Thymus (tissue), 11 donors: ENCODE results near the gene OVCA2. TPM values are rescaled to one million over a fixed set of nuclear protein-coding genes. Genes with fewer than 3 reads are reported as not detected.
A peak's percentile ranks its signal among the peaks of the same experiment; 100 is the strongest.

Experiments
- DNase-seq, 9 donors: peaks; one replicate each; pipeline ENCODE4 v3.0.0-alpha.2; 2013; ENCODE audit warnings: low spot score in 9 of 9, low read depth in 6 of 9, missing footprints in 1 of 9
- H3K27ac ChIP-seq, 2 donors: one replicate each; pipeline ENCODE4 v1.5.1; 2013; ENCODE audit warnings: control low read depth in 1 of 2, low read depth in 1 of 2, low read length in 1 of 2, mild to moderate bottlenecking in 1 of 2, moderate library complexity in 1 of 2
- H3K27me3 ChIP-seq, 2 donors: one replicate each; pipeline ENCODE4 v1.5.1; 2013; ENCODE audit warnings: low read length in 1 of 2; ENCODE audit not compliant: control insufficient read depth in 2 of 2, insufficient read depth in 1 of 2
- H3K36me3 ChIP-seq, 2 donors: one replicate each; pipeline ENCODE4 v1.5.1; 2013; ENCODE audit warnings: low read length in 1 of 2, mild to moderate bottlenecking in 1 of 2, moderate library complexity in 1 of 2; ENCODE audit not compliant: control insufficient read depth in 2 of 2, insufficient read depth in 2 of 2
- H3K4me1 ChIP-seq, 2 donors: one replicate each; pipeline ENCODE4 v1.5.1; 2013; ENCODE audit warnings: low read length in 2 of 2; ENCODE audit not compliant: control insufficient read depth in 2 of 2, insufficient read depth in 2 of 2
- H3K4me3 ChIP-seq, 2 donors: one replicate each; pipeline ENCODE4 v1.5.1; 2013; ENCODE audit warnings: low read length in 2 of 2, control low read depth in 1 of 2, mild to moderate bottlenecking in 1 of 2
- H3K9me3 ChIP-seq, 2 donors: one replicate each; pipeline ENCODE4 v1.5.1; 2013; ENCODE audit warnings: low read length in 1 of 2, mild to moderate bottlenecking in 1 of 2; ENCODE audit not compliant: control insufficient read depth in 2 of 2, insufficient read depth in 1 of 2
- WGBS: extraction: QIAGEN DNeasy Blood & Tissue Kit; methylation state at CpG from one replicate; pipeline ENCODE4 v1.1.7; 2013; 5-methylcytosine and 5-hydroxymethylcytosine counted together
- polyA plus RNA-seq: library from polyadenylated mRNA; stranded (reverse); fragments of 200-250 nt; gene quantifications from one replicate; pipeline ENCODE4 v1.2.3, GENCODE V29; 2013
- total RNA-seq: library from RNA; stranded (reverse); fragments of 120-200 nt; gene quantifications from one replicate; pipeline ENCODE4 v1.2.4, GENCODE V29; 2013
- donor health status: healthy.

Gene OVCA2
- total and polyA plus RNA-seq, 2 donors: 39.8 to 81.8 TPM

DNA sequence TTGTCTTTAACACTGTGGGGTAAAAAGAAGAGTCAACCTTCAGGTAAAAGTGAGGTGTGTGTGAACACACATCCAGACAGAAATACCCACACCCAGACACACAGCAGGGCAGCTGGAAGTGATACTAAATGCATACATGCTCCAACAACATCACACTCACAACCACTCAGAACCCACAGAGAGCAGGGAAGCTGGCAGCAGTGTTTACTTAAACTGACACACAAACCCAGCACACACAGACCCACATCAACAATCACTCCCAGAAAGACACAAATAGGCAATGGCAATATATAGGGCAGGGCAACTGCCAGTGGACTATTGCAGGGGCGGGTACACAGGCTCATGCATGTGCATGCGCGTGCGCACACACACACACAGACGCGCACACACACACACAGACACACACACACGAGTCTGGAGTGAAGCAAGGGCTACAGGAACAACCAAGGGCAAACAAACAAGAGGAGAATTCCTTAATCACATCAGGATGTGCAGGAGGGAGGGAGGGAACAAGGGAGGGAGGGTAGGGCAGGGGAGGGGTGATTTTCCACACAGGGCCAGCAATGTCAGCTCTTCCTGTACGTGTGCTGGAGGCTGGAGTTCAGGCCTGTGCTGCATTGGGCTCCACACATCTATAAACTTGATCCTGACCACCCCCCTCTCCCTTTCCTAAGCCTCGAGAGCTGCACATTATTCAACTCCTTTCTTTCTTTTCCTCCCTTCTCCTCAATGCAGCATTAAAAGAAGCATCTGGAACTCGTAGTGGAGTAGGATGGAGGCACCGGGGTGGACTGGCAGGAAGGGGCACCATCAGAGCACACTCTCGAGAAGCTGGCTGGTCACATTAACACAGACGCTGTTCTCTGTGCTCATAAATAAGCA lies 43.2 kb downstream of the OVCA2 start:
- peaks cover 25 to 65% of the 10 kb centered on the region in 2 donors for H3K4me1 ChIP-seq
- DNase-seq: no peak

DNA sequence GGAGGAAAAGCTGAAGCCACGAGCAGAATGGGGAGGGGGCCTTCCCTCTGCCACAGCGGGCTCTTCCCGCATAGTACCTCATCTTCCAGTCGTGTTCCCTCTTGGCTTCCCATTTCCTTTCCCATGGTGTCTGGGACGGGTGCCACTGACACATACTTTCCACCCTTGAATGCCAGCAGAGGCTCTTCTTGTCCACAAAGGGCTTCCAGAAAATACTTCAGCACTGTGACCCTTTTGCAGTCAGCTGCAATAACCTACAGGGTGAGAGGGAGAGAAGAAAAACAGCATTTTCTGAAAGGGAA lies 43.8 kb downstream of the OVCA2 start:
- no peak for DNase-seq
- peaks cover 36 to 49% of the 10 kb centered on the region in 2 donors for H3K36me3 ChIP-seq
- no peak overlapping the region for H3K4me3 ChIP-seq
- 87% methylated on average over 5 of the region's 5 CpGs for WGBS
- no peaks in the 10 kb centered on the region for H3K9me3 ChIP-seq
- no peaks in the 10 kb centered on the region for H3K27me3 ChIP-seq
- H3K27ac ChIP-seq: peak overlapping the region in 1 of 2 donors; percentile 60
- H3K4me1 ChIP-seq: peaks cover 29 to 71% of the 10 kb centered on the region in 2 donors

More for the DNA sequence above, 43.2 kb downstream of the OVCA2 start:
- Histone ChIP-seq H3K27me3 (no peaks in the 10 kb centered on the region), H3K9me3 (no peaks in the 10 kb centered on the region), H3K27ac (peak overlapping the region in 1 of 2 donors; percentile 60), H3K36me3 (peaks cover 40 to 51% of the 10 kb centered on the region in 2 donors), H3K4me3 (no peak overlapping the region)
- WGBS: 93% methylated on average over 13 of the region's 13 CpGs

DNA sequence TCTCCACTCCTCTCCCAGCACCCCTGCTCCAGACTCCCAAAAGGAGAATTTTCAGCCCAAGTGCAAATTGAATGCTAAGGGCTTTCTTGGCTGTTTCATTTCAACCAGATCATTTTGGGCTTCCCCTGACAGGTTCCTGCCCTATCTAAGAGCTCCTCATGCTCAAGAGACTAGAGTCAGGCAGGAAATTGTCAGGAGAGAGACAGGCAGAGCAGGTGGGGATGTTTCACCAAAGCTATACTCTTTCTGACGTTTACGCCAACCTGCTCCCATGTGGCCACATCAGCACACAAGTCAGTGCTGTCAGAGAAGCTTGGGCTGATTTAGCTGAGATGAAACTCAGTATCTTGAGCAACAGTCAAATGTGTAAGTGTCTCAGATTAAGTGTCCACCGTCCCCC lies 44.5 kb downstream of the OVCA2 start:
- H3K36me3 ChIP-seq: peaks cover 31 to 43% of the 10 kb centered on the region in 2 donors
- H3K4me1 ChIP-seq: peaks cover 29 to 76% of the 10 kb centered on the region in 2 donors
- no peaks in the 10 kb centered on the region for H3K9me3 ChIP-seq
- H3K27me3 ChIP-seq: no peaks in the 10 kb centered on the region
- H3K27ac ChIP-seq: peak overlapping the region in 1 of 2 donors; percentile 76
- 30% methylated on average over 3 of the region's 3 CpGs for WGBS
- no peak overlapping the region for H3K4me3 ChIP-seq
- DNase-seq: peak in 7 of 9 donors; percentile 29 to 74 (median 37)

DNA sequence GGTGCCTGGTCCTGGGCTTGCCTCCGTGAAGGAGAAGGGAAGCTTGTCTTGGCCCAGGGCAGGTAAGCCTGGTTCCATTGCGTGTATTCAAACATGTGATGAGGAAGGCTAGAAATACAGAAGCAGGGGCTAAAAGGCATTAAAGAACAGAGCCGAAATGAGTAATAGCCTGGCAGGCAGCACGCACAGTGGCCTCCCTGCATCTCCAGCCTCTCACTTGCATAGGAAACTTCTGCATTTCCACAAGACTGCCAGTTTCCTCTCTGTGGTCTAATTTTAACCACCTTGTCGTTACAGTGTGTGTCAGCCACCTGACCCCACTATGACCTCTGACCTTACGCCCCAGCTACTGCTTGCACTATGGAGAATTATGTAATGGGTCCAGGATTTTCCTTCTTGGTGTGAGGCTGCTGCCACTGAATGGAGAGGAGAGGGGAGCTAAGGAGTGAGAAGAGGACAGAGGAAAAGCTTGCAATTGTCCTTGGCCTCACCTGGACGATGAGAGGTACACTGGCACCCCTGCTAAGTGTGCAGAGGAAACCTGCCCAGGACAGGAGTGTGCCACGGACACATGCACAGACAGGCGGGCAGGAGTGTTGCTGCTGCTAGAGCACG lies 45.9 kb downstream of the OVCA2 start:
- Histone ChIP-seq H3K9me3 (no peaks in the 10 kb centered on the region), H3K36me3 (peaks cover 18 to 35% of the 10 kb centered on the region in 2 donors), H3K27me3 (no peaks in the 10 kb centered on the region), H3K4me3 (no peak overlapping the region), H3K4me1 (peaks cover 29 to 84% of the 10 kb centered on the region in 2 donors), H3K27ac (peak overlapping the region; percentile 19 to 46)
- peak in 1 of 9 donors; percentile 53 for DNase-seq
- 39% methylated on average over 10 of the region's 10 CpGs for whole genome bisulfite sequencing

DNA sequence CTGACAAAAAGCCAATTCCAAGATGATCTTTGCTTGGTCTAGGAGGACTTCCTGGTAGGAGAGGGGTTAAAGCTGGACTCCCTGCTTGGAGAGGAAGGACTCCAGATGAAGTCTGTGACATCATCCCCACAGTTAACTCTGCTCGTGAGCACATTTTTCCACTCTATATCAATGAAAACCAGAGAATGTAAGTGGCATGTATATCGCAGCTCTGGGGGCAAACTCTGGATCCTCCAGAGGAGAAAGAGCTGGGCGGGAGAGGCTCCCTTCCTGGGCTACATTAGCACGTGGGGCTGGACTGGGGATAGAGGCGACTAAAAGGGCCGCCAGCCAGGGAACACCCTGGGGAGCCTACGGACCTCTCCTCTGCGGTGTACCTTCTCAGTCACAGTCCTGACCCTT lies 47.2 kb downstream of the OVCA2 start:
- no peaks in the 10 kb centered on the region for H3K27me3 ChIP-seq
- H3K4me1 ChIP-seq: peaks cover 29 to 77% of the 10 kb centered on the region in 2 donors
- no peaks in the 10 kb centered on the region for H3K9me3 ChIP-seq
- peak overlapping the region; percentile 69 to 82 for H3K27ac ChIP-seq
- peaks cover 7 to 24% of the 10 kb centered on the region in 2 donors for H3K36me3 ChIP-seq
- WGBS: 68% methylated on average over 8 of the region's 8 CpGs
- DNase-seq: no peak
- H3K4me3 ChIP-seq: no peak overlapping the region

DNA sequence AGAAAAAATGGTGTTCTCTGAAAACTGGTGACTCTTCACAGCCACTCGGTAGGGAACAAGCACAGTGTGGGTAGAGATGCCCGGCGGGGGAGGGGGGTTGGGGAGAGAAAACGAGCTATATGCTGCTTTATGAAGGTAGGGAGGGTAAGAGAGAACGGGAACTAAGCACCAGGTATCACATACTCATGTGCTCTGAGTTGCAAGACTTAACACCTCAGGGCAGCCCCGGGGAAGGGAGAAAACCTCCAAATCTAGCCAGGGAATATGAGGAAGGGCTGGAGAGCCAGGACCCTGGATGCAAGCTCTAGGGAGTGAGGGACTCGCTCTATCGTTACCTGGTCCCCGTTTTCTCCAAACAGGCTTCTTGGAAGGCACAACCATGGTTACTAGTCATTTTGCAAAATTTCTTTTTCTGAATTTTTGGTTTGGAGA lies 48.4 kb downstream of the OVCA2 start:
- H3K27ac ChIP-seq: peak overlapping the region in 1 of 2 donors; percentile 82
- peak in 1 of 9 donors; percentile 44 for DNase-seq
- H3K4me1 ChIP-seq: peaks cover 29 to 68% of the 10 kb centered on the region in 2 donors
- peaks cover 4 to 12% of the 10 kb centered on the region in 2 donors for H3K36me3 ChIP-seq
- WGBS: 58% methylated on average over 9 of the region's 9 CpGs
- H3K9me3 ChIP-seq: no peaks in the 10 kb centered on the region
- no peaks in the 10 kb centered on the region for H3K27me3 ChIP-seq
- no peak overlapping the region for H3K4me3 ChIP-seq

DNA sequence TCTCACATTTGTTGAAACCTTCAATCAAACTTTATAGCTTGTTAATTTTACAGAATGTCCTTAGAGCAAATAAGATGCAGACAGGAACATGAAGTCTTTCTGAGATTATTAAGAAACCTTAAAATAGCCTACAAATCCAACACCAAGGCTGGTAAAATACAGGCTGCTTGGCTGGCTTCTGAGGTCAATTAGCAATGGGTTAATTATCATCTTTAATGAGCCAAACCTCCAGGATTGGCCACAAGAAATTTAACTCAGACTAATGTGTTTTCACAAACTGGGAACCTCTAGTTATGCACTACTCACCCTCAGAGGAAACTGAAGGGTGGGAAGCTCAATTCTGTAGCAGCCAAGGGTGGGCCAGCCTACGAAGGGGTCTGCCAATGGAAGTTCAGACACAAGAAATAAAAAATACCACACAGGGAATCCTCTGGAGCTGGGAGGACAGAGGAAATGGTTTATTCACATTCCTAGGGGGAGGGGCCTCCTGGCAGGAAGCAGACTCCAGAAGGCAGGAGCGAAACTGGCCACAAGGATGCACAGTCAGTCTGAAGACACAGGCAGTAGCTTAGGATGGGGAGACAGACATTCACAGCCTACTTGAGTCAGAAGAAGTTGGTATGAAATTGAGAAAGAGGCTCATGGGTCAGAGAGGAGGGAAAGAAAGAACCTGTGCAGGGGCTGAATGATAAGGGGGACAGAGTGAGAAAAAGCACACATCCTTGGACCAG lies 49.1 kb downstream of the OVCA2 start:
- 86% methylated on average over 2 of the region's 2 CpGs for WGBS
- peaks cover 29 to 64% of the 10 kb centered on the region in 2 donors for H3K4me1 ChIP-seq
- peak overlapping the region in 1 of 2 donors; percentile 82 for H3K27ac ChIP-seq
- H3K36me3 ChIP-seq: peaks cover 0 to 7% of the 10 kb centered on the region in 2 donors
- no peaks in the 10 kb centered on the region for H3K9me3 ChIP-seq
- no peak for DNase-seq
- H3K4me3 ChIP-seq: no peak overlapping the region
- no peaks in the 10 kb centered on the region for H3K27me3 ChIP-seq

DNA sequence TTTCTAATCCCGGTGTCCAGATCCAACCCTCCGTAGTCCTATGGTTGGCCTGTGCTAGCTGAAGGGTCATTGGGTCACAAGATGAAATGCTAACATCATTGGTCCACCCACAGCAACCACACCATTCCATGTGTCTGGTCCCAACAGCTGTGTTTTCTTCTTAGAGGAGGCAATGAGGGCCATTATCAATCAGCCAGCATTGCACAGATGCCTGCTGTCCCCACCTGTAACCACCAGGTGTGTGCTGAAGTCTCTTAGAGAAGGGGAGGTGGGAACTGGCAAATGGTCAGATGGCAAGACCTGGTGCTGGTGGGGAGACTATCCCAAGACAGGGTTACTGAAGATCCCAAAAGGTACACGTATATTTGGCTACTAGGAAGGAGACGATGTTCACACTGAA lies 50.4 kb downstream of the OVCA2 start:
- Histone ChIP-seq H3K9me3 (no peaks in the 10 kb centered on the region), H3K4me3 (no peak overlapping the region), H3K27me3 (no peaks in the 10 kb centered on the region), H3K4me1 (peaks cover 29 to 51% of the 10 kb centered on the region in 2 donors), H3K36me3 (peaks cover 0 to 11% of the 10 kb centered on the region in 2 donors), H3K27ac (no peak overlapping the region)
- 97% methylated on average over 4 of the region's 4 CpGs for WGBS
- DNase-seq: no peak
